ENCODE results near the gene OCEL1. TPM values are rescaled to one million over a fixed set of nuclear protein-coding genes. Genes with fewer than 3 reads are reported as not detected.

The OCEL1 gene
- total and polyA plus RNA-seq, 2 of the 13 experiments (the other 11 are each of a cell fraction or from before 2014, with no cell fraction given), result 10.6 to 17.2 TPM

DNA sequence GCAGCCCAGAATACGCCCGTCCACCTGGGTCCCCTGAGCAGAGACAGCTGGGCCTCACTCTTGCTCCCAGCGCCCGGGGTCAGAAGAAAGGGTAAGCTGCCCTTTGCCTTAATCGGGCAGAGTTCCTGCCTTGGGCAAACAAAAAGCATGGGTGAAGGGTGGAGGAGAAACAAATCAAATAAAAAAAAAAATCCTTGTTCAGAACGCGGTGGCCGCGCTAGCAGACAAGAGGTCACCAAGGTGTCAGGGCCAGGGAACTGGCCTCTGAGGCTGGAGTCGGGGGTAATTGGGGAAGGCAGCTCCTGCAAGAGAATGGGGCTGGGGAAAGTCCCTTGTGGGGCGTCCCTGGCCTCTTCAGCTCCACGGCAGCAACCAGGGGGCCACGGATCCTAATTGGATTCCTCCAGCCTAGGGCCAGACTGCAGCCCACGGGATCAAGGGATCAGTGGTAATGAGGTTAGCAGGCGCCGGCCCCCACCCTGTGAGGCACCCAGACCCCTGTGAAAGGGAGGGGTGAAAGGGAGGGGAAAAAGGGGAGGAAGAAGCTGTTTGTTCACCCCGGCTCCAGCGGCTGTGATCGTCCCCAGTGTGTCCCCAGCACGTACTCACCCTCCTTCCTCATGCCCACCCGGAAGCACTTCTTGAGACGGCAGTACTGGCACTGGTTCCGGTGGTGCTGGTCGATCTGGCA is 14.2 kb downstream of the OCEL1 start (continued):
- TF ChIP-seq, protein P1, sequence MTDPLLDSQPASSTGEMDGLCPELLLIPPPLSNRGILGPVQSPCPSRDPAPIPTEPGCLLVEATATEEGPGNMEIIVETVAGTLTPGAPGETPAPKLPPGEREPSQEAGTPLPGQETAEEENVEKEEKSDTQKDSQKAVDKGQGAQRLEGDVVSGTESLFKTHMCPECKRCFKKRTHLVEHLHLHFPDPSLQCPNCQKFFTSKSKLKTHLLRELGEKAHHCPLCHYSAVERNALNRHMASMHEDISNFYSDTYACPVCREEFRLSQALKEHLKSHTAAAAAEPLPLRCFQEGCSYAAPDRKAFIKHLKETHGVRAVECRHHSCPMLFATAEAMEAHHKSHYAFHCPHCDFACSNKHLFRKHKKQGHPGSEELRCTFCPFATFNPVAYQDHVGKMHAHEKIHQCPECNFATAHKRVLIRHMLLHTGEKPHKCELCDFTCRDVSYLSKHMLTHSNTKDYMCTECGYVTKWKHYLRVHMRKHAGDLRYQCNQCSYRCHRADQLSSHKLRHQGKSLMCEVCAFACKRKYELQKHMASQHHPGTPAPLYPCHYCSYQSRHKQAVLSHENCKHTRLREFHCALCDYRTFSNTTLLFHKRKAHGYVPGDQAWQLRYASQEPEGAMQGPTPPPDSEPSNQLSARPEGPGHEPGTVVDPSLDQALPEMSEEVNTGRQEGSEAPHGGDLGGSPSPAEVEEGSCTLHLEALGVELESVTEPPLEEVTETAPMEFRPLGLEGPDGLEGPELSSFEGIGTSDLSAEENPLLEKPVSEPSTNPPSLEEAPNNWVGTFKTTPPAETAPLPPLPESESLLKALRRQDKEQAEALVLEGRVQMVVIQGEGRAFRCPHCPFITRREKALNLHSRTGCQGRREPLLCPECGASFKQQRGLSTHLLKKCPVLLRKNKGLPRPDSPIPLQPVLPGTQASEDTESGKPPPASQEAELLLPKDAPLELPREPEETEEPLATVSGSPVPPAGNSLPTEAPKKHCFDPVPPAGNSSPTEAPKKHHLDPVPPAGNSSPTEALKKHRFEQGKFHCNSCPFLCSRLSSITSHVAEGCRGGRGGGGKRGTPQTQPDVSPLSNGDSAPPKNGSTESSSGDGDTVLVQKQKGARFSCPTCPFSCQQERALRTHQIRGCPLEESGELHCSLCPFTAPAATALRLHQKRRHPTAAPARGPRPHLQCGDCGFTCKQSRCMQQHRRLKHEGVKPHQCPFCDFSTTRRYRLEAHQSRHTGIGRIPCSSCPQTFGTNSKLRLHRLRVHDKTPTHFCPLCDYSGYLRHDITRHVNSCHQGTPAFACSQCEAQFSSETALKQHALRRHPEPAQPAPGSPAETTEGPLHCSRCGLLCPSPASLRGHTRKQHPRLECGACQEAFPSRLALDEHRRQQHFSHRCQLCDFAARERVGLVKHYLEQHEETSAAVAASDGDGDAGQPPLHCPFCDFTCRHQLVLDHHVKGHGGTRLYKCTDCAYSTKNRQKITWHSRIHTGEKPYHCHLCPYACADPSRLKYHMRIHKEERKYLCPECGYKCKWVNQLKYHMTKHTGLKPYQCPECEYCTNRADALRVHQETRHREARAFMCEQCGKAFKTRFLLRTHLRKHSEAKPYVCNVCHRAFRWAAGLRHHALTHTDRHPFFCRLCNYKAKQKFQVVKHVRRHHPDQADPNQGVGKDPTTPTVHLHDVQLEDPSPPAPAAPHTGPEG (CRISPR knock-in tag; IDR thresholded peaks at IDR 0.05), result peak; percentile 98
- TF ChIP-seq NONO (IDR thresholded peaks at IDR 0.05) (no peak), NONO (CRISPR knock-in tag; conservative IDR thresholded peaks at IDR 0.05) (peak; percentile 64; the same call in 1 of the 2 replicates), ZNF629 (CRISPR knock-in tag; conservative IDR thresholded peaks at IDR 0.05) (0 out of 2 replicates have a peak, but pooled peaks have one; percentile 40), GATA4 (IDR thresholded peaks at IDR 0.05; ENCODE audit: borderline replicate concordance, low read depth) (no peak), DR1 (CRISPR knock-in tag; IDR thresholded peaks at IDR 0.05) (no peak), ZNF468 (CRISPR knock-in tag; IDR thresholded peaks at IDR 0.05) (no peak), ZNF670 (CRISPR knock-in tag; IDR thresholded peaks at IDR 0.05; ENCODE audit: borderline replicate concordance) (peak; percentile 38; the same call in 1 of the 2 replicates), ZKSCAN1 (IDR thresholded peaks at IDR 0.05; ENCODE audit: low read length) (no peak), ZSCAN25 (CRISPR knock-in tag; IDR thresholded peaks at IDR 0.05) (peak; percentile 86), SMARCE1 (IDR thresholded peaks at IDR 0.05; ENCODE audit: borderline replicate concordance) (no peak), SALL1 (CRISPR knock-in tag; IDR thresholded peaks at IDR 0.05) (peak; percentile 52), ZNF747 (CRISPR knock-in tag; IDR thresholded peaks at IDR 0.05; ENCODE audit: borderline replicate concordance) (no peak), PPARG (CRISPR knock-in tag; conservative IDR thresholded peaks at IDR 0.05) (peak; percentile 88), ZNF614 (CRISPR knock-in tag; IDR thresholded peaks at IDR 0.05; ENCODE audit: borderline replicate concordance) (0 out of 2 replicates have a peak, but pooled peaks have one; percentile 11)
- TF ChIP-seq, protein P2, sequence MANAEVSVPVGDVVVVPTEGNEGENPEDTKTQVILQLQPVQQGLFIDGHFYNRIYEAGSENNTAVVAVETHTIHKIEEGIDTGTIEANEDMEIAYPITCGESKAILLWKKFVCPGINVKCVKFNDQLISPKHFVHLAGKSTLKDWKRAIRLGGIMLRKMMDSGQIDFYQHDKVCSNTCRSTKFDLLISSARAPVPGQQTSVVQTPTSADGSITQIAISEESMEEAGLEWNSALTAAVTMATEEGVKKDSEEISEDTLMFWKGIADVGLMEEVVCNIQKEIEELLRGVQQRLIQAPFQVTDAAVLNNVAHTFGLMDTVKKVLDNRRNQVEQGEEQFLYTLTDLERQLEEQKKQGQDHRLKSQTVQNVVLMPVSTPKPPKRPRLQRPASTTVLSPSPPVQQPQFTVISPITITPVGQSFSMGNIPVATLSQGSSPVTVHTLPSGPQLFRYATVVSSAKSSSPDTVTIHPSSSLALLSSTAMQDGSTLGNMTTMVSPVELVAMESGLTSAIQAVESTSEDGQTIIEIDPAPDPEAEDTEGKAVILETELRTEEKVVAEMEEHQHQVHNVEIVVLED (CRISPR knock-in tag; IDR thresholded peaks at IDR 0.05; ENCODE audit: borderline replicate concordance), result no peak
- TF ChIP-seq, protein P3, sequence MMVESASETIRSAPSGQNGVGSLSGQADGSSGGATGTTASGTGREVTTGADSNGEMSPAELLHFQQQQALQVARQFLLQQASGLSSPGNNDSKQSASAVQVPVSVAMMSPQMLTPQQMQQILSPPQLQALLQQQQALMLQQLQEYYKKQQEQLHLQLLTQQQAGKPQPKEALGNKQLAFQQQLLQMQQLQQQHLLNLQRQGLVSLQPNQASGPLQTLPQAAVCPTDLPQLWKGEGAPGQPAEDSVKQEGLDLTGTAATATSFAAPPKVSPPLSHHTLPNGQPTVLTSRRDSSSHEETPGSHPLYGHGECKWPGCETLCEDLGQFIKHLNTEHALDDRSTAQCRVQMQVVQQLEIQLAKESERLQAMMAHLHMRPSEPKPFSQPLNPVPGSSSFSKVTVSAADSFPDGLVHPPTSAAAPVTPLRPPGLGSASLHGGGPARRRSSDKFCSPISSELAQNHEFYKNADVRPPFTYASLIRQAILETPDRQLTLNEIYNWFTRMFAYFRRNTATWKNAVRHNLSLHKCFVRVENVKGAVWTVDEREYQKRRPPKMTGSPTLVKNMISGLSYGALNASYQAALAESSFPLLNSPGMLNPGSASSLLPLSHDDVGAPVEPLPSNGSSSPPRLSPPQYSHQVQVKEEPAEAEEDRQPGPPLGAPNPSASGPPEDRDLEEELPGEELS (CRISPR knock-in tag; IDR thresholded peaks at IDR 0.05), result peak; percentile 39
- TF ChIP-seq, protein P4, sequence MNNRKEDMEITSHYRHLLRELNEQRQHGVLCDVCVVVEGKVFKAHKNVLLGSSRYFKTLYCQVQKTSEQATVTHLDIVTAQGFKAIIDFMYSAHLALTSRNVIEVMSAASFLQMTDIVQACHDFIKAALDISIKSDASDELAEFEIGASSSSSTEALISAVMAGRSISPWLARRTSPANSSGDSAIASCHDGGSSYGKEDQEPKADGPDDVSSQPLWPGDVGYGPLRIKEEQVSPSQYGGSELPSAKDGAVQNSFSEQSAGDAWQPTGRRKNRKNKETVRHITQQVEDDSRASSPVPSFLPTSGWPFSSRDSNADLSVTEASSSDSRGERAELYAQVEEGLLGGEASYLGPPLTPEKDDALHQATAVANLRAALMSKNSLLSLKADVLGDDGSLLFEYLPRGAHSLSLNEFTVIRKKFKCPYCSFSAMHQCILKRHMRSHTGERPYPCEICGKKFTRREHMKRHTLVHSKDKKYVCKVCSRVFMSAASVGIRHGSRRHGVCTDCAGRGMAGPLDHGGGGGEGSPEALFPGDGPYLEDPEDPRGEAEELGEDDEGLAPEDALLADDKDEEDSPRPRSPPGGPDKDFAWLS (CRISPR knock-in tag; IDR thresholded peaks at IDR 0.05; ENCODE audit: borderline replicate concordance), result no peak

Measured in HepG2 (cell line).